MM.1S (cell line): Measurements from ENCODE around the gene TRPV5.

Experiments
- CTCF ChIP-seq: fragments of 300-600 bp; sonication (generic); IDR thresholded peaks from 2 replicates; pipeline ENCODE4 v1.5.1; 2016; ENCODE audit warnings: antibody characterized with exemption, low read length, mixed read lengths
- EZH2 ChIP-seq: fragments of 300-600 bp; sonication (generic); optimal IDR thresholded peaks from 2 replicates; pipeline ENCODE3; 2017; ENCODE audit warnings: low read depth, mild to moderate bottlenecking, antibody characterized with exemption, low read length, mixed read lengths
- EZH2phosphoT487 ChIP-seq: fragments of 300-600 bp; sonication (generic); IDR thresholded peaks from 2 replicates; pipeline ENCODE4 v1.6.1; 2018; ENCODE audit warnings: antibody characterized with exemption, low read length

DNA sequence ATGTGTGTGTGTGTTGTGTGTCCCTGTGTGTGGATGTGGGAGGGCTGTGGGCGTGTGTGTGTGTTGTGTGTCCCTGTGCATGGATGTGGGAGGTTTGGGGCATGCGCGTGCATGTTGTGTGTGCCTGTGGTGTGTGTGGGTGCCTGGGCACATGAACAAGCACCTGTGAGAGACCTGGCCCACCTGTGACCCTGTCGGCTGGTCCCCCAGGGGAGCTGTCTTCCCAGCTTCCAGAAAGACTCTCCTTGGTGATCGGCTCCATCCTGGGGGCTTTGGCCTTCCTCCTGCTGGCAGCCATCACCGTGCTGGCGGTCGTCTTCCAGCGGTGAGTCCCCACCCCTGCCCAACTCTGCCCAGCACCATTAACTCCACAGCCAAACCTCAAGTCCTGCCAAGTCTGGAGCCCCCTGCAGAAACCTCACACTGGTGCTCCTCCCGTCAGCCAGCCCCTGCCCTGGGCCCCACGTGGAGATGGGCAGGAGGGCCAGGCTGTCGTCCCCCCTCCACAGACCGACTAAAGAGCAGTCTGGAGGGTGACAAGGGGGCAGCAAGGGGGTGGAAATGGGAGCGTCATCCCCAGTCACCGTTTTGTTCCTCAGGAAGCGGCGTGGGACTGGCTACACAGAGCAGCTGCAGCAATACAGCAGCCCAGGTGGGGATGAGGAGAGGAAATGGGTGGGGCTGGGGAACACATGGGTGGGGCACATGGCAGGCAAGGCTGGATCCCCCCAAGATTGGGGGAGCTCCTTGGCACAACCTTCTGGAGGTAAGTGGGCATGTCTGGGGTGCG, 66.0 kb downstream of the TRPV5 start:
- TF ChIP-seq CTCF (no peak), EZH2 (no peak), EZH2phosphoT487 (no peak)
